Measurements from ENCODE around the gene GALNT18.

The GALNT18 gene

DNA sequence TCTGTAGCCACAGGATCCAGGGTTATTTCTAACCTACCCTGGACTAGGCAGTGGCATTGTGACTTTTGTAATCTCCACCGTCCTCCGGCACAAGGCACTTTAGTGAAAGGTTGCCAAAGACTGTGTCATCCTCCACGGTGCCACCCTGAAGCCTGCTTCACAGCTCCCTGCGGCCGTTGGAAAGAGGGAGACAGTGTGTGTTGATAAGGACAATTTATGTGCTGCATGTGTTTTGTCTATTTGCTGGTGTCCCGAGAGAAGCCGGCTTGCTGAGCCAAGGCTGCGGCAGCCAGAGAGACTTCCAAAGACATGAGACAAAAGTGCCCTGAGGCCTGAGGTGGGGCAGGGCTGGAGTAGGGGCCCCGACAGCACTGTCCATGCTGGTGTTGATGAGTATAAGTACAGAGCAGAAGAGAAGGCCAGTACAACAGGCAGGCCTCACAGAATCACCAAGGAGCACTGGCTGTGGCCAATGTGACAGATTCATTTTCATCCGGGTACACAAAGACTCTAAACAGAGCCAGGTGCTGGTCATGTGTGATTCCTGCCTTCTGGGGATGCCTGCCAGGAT lies 40.9 kb downstream of the GALNT18 start:
- Histone ChIP-seq H3K9me3 (ENCODE audit: control insufficient read depth, insufficient read depth, low read depth, low read length) (no peaks in the 10 kb centered on the region), H3K27ac (ENCODE audit: extremely low read depth, low read depth, low read length) (no peak overlapping the region), H3K36me3 (ENCODE audit: control insufficient read depth in 2 of 2, insufficient read depth in 1 of 2, low read length in 2 of 2) (no peaks in the 10 kb centered on the region), H3K4me1 (ENCODE audit: control insufficient read depth, insufficient read depth, low read length) (no peaks in the 10 kb centered on the region; the same call in 1 of the 2 replicates), H3K4me3 (ENCODE audit: low read depth, low read length) (no peak overlapping the region)
- TF ChIP-seq ZNF239 (tag by site-specific recombination; IDR thresholded peaks at IDR 0.05), result no peak
- TF ChIP-seq, protein P1, sequence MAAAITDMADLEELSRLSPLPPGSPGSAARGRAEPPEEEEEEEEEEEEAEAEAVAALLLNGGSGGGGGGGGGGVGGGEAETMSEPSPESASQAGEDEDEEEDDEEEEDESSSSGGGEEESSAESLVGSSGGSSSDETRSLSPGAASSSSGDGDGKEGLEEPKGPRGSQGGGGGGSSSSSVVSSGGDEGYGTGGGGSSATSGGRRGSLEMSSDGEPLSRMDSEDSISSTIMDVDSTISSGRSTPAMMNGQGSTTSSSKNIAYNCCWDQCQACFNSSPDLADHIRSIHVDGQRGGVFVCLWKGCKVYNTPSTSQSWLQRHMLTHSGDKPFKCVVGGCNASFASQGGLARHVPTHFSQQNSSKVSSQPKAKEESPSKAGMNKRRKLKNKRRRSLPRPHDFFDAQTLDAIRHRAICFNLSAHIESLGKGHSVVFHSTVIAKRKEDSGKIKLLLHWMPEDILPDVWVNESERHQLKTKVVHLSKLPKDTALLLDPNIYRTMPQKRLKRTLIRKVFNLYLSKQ (tag by site-specific recombination; IDR thresholded peaks at IDR 0.05; ENCODE audit: borderline replicate concordance), result no peak
- TF ChIP-seq ZSCAN16 (tag by site-specific recombination; IDR thresholded peaks at IDR 0.05), result no peak
- TF ChIP-seq ZNF623 (tag by site-specific recombination; IDR thresholded peaks at IDR 0.05), result no peak
- TF ChIP-seq ZNF202 (tag by site-specific recombination; IDR thresholded peaks at IDR 0.05; ENCODE audit: borderline replicate concordance), result no peak
- no peak for TF ChIP-seq ZNF138 (tag by site-specific recombination; IDR thresholded peaks at IDR 0.05; ENCODE audit: borderline replicate concordance)
- TF ChIP-seq ZBTB48 (tag by site-specific recombination; IDR thresholded peaks at IDR 0.05), result no peak
- no peak for TF ChIP-seq ZNF335 (tag by site-specific recombination; conservative IDR thresholded peaks at IDR 0.05)
- TF ChIP-seq TRIM28 (IDR thresholded peaks at IDR 0.05; ENCODE audit: borderline replicate concordance, low read length), result no peak
- TF ChIP-seq ZNF416 (tag by site-specific recombination; IDR thresholded peaks at IDR 0.05), result no peak
- ChIA-PET POLR2A (no interaction called here), CTCF (no interaction called here)

DNA sequence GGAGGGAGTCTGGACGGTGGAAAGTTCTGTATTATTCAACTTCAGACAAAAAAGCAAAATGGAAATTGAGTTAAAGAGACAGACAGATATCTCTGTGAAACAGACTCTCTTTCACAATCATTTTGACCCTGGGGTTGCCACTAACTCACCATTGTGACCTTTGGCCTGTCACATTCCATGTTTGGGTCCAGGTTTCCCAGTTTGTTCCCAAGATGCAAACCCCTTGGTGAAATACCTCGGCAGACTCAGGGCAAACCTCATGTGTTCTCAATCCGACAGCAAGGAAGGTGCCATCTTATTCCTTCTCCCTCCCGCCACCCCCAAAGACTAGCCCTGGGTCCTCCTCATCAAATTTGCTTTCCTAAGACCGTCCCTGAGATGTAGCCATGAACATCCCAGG lies 41.8 kb downstream of the GALNT18 start:
- Histone ChIP-seq H3K4me3 (ENCODE audit: low read depth, low read length) (no peak overlapping the region), H3K27ac (ENCODE audit: extremely low read depth, low read depth, low read length) (no peak overlapping the region), H3K36me3 (ENCODE audit: control insufficient read depth in 2 of 2, insufficient read depth in 1 of 2, low read length in 2 of 2) (no peaks in the 10 kb centered on the region), H3K4me1 (ENCODE audit: control insufficient read depth, insufficient read depth, low read length) (no peaks in the 10 kb centered on the region; the same call in 1 of the 2 replicates), H3K9me3 (ENCODE audit: control insufficient read depth, insufficient read depth, low read depth, low read length) (no peaks in the 10 kb centered on the region)
- CTCF ChIA-PET, result no interaction called here
- TF ChIP-seq, protein P2, sequence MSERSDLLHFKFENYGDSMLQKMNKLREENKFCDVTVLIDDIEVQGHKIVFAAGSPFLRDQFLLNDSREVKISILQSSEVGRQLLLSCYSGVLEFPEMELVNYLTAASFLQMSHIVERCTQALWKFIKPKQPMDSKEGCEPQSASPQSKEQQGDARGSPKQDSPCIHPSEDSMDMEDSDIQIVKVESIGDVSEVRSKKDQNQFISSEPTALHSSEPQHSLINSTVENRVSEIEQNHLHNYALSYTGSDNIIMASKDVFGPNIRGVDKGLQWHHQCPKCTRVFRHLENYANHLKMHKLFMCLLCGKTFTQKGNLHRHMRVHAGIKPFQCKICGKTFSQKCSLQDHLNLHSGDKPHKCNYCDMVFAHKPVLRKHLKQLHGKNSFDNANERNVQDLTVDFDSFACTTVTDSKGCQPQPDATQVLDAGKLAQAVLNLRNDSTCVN (tag by site-specific recombination; optimal IDR thresholded peaks at IDR 0.05), result no peak
- no peak for TF ChIP-seq ZNF623 (tag by site-specific recombination; IDR thresholded peaks at IDR 0.05)
- TF ChIP-seq, protein P3, sequence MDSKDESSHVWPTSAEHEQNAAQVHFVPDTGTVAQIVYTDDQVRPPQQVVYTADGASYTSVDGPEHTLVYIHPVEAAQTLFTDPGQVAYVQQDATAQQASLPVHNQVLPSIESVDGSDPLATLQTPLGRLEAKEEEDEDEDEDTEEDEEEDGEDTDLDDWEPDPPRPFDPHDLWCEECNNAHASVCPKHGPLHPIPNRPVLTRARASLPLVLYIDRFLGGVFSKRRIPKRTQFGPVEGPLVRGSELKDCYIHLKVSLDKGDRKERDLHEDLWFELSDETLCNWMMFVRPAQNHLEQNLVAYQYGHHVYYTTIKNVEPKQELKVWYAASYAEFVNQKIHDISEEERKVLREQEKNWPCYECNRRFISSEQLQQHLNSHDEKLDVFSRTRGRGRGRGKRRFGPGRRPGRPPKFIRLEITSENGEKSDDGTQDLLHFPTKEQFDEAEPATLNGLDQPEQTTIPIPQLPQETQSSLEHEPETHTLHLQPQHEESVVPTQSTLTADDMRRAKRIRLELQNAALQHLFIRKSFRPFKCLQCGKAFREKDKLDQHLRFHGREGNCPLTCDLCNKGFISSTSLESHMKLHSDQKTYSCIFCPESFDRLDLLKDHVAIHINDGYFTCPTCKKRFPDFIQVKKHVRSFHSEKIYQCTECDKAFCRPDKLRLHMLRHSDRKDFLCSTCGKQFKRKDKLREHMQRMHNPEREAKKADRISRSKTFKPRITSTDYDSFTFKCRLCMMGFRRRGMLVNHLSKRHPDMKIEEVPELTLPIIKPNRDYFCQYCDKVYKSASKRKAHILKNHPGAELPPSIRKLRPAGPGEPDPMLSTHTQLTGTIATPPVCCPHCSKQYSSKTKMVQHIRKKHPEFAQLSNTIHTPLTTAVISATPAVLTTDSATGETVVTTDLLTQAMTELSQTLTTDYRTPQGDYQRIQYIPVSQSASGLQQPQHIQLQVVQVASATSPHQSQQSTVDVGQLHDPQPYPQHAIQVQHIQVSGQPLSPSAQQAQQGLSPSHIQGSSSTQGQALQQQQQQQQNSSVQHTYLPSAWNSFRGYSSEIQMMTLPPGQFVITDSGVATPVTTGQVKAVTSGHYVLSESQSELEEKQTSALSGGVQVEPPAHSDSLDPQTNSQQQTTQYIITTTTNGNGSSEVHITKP (tag by site-specific recombination; IDR thresholded peaks at IDR 0.05), result no peak
- TF ChIP-seq ZBTB8A (tag by site-specific recombination; IDR thresholded peaks at IDR 0.05), result no peak
- TF ChIP-seq, protein P4, sequence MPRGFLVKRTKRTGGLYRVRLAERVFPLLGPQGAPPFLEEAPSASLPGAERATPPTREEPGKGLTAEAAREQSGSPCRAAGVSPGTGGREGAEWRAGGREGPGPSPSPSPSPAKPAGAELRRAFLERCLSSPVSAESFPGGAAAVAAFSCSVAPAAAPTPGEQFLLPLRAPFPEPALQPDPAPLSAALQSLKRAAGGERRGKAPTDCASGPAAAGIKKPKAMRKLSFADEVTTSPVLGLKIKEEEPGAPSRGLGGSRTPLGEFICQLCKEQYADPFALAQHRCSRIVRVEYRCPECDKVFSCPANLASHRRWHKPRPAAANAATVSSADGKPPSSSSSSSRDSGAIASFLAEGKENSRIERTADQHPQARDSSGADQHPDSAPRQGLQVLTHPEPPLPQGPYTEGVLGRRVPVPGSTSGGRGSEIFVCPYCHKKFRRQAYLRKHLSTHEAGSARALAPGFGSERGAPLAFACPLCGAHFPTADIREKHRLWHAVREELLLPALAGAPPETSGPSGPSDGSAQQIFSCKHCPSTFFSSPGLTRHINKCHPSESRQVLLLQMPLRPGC (tag by site-specific recombination; IDR thresholded peaks at IDR 0.05), result no peak
- no peak for TF ChIP-seq ZNF433 (tag by site-specific recombination; IDR thresholded peaks at IDR 0.05; ENCODE audit: low read depth)
- TF ChIP-seq ZNF670 (tag by site-specific recombination; IDR thresholded peaks at IDR 0.05; ENCODE audit: low read depth), result no peak
- no peak for TF ChIP-seq GLI2 (tag by site-specific recombination; IDR thresholded peaks at IDR 0.05; ENCODE audit: borderline replicate concordance, low read depth)
- no peak for TF ChIP-seq ZNF292 (tag by site-specific recombination; IDR thresholded peaks at IDR 0.05; ENCODE audit: borderline replicate concordance, low read depth)
- no peak for TF ChIP-seq ZNF221 (tag by site-specific recombination; IDR thresholded peaks at IDR 0.05; ENCODE audit: borderline replicate concordance)
- TF ChIP-seq, protein P5, sequence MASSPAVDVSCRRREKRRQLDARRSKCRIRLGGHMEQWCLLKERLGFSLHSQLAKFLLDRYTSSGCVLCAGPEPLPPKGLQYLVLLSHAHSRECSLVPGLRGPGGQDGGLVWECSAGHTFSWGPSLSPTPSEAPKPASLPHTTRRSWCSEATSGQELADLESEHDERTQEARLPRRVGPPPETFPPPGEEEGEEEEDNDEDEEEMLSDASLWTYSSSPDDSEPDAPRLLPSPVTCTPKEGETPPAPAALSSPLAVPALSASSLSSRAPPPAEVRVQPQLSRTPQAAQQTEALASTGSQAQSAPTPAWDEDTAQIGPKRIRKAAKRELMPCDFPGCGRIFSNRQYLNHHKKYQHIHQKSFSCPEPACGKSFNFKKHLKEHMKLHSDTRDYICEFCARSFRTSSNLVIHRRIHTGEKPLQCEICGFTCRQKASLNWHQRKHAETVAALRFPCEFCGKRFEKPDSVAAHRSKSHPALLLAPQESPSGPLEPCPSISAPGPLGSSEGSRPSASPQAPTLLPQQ (tag by site-specific recombination; IDR thresholded peaks at IDR 0.05), result no peak
- TF ChIP-seq ZNF747 (tag by site-specific recombination; IDR thresholded peaks at IDR 0.05), result no peak
- no peak for TF ChIP-seq EGR2 (tag by site-specific recombination; IDR thresholded peaks at IDR 0.05; ENCODE audit: low read depth)
- no peak for TF ChIP-seq ZNF133 (tag by site-specific recombination; IDR thresholded peaks at IDR 0.05)
- TF ChIP-seq ZNF157 (tag by site-specific recombination; IDR thresholded peaks at IDR 0.05), result no peak
- TF ChIP-seq ZBTB17 (tag by site-specific recombination; IDR thresholded peaks at IDR 0.05), result no peak
- POLR2A ChIA-PET, result no interaction called here
